Activated CD4-positive, CD25-positive, alpha-beta regulatory T cell treated with anti-CD3 and anti-CD28 coated beads, Interleukin-2, amount 50 U/mL, for 24 hours (primary cell): ENCODE measurements around the gene WTIP.
A peak's percentile ranks its signal among the peaks of the same experiment; 100 is the strongest.
"Not testable (repeated sequence)": the region's sequence is repeated elsewhere in the genome, so short reads cannot be mapped to it uniquely, and the experiment has no call there.

ENCODE experiments used
- ATAC-seq, 2 donors: fragments of 150-1000 bp; cut with Tn5 transposase; one replicate each; pipeline ENCODE4 v1.10.0; 2021; ENCODE audit warnings: mild to moderate bottlenecking in 1 of 2, moderate library complexity in 1 of 2

The WTIP gene

DNA sequence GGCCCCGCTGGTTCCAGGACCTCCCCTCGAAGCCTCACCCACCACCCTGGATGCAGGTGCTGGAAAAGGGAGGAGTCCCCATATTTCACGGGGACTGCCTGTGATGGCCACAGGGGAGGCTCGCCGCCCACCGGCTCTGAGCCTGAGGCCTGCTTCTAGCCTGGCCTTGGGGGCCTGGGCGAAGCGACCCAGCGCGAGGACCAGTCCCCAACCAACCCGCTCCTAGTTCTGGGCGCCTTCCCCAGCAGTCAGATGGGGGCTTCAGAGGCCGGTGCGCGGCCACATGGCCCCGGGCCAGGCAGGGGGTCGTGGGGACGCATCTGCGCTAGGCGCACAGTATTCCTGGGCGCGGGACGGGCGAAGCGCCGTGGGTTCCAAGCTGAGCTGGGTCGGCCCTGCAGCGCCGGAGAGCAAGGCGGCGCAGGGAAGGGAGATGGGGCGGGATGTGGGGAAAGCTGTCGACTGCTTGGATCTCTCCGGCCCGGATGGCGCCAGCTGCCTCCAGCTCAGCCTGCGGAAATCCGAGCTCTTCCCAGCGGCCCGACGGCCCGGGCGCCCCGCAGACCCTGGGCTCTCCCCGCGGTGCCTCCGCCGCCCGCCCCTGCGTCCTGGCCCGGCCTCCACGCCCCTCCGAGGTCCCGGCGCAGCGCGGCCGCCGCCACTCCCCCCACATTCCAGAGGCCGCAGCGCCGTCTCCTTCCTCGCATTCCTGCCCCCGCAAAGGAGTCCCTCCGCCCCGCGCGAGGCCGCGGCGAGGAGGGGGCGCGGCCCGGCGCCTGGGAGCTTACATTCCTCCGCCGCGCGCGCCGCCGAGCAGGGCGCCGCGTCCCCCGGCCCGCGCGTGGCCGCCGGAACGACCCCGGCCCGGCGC, at the start of gene WTIP:
WTIP (plus strand) TSS at position 788 of the 871 bp plus-strand sequence. CDS start 217 bp downstream, outside the sequence.
- no peak for ATAC-seq

DNA sequence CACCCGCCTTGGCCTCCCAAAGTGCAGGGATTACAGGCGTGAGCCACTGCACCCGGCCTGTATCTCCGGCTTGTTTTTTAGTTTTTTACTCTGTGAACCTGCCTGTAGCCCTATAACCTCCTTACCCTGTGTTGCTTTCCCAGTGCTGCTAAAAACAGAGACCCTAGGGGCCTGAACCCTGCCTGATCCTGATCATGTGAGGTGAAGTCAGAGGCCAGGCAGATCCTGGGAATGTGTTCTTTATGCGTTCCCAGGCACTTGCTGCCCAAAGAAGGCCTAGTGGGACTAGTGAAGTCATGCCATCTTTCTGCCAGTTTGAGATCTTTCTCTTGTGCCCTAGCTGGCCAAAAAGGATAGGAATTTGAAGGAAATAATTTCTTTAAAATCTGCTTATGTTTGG, 48.8 kb upstream of the WTIP start:
- no peak for ATAC-seq

DNA sequence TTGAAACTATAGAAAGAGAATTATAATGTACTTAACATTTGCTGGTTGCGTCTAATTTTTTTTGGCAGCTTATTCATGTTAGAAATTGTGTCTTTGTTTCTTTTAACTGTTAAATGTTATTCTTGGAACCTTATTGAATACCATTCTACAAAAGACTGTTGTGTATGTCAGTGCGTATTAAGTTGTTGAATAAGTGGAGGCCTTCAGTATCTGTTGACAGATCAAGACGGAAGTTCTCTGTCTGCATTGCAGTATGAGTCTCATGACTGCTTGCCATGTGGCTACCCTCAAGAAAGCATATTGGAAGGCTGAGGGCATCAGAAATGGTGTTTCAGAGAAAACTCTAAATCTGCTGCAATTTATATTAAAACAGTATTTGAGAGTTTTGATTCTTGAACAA, 44.8 kb upstream of the WTIP start:
- ATAC-seq, result no peak

DNA sequence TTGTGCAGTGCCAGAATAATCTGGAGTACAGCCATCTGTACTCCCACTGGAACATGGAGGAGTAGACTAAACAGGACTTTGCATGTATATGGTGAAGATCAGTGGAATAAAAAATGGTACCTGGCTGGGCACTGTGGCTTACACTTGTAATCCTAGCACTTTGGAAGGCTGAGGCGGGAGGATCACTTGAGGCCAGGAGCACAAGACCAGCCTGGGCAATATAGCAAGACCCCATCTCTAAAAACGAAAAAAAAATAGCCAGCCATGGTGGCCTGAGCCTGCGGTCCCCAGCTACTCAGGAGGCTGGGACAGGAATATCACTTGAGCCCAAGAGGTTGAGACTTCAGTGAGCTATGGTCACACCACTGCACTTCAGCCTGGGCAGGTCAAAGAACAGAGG, 33.4 kb upstream of the WTIP start:
- ATAC-seq, result no peak

DNA sequence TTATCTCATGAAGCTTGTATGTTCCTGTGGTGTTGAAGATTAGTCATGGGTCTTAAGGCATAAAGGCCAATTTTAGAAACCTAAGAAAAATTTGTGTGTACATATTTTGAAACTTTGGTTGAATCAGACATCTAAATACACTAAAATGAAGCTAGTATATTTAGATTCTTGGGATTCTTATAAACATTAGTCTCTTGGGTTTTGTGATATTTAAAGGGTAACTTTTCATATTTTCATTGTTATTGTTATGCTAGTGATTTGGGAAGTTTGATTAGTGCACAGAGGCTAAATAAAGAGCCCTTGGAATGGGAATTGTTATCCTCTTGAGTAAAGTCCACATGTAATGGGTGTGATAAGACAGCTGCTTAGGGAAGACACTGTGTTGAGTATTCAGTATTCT, 28.8 kb upstream of the WTIP start:
- ATAC-seq, result no peak

DNA sequence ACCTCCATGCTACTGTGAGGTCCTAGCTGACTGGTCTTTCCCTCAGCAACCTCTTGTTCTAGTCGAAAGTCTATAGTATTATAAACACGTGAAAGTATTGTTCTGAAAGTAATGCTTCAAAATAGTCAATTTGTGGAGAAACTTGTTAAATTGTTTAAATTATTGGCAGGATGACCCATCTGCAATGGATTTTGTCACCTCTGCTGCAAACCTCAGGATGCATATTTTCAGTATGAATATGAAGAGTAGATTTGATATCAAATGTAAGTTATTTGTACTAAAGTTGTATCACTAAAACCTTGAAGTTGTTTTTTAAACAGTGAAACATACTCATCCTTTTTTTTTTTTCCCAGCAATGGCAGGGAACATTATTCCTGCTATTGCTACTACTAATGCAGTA, 27.5 kb upstream of the WTIP start:
- ATAC-seq, result no peak

DNA sequence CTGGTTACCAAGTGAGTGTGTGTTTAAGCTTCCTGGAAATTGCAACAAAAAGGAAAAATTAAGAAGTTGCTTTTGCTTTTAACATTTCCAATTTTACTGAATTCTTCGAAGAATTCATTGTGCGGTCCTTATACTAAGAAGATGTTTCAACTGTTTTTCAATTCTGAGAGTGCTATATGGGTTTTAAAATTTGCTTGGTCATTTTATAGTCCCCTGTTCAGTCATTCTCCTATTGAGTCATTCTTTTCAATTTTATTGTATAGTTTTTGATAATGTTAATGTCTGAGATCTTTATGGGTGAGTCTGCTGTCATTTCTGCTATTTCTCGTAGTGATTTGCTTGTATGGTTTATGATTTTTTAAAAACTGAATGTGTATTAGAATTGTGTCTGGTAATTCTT, 26.9 kb upstream of the WTIP start:
- ATAC-seq, result peak; percentile 53 to 72

DNA sequence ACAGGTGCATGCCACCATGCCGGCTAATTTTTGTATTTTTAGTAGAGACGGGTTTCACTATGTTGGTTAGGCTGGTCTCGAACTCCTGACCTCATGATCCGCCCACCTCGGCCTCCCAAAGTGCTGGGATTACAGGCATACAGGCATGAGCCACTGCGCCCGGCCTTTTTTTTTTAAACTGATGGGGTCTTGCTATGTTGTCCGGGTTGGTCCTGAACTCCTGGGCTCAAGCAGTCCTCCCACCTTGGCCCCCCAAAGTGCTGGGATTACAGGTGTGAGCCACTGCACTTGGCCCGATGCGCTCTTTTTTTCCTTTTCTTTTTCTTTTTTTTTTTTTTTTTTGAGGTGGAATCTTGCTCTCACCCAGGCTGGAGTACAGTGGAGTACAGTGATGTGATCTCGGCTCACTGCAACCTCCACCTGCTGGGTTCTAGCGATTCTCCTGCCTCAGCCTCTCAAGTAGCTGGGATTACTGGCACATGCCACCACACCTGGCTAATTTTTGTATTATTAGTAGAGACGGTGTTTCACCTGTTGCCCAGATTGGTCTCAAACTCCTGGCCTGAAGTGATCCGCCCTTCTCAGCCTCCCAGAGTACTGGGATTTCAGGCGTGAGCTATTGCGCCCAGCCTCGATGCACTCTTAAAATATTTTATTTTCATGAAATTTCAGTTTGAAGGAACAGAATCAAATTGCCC, 25.6 kb upstream of the WTIP start:
- not testable (repeated sequence) for ATAC-seq

DNA sequence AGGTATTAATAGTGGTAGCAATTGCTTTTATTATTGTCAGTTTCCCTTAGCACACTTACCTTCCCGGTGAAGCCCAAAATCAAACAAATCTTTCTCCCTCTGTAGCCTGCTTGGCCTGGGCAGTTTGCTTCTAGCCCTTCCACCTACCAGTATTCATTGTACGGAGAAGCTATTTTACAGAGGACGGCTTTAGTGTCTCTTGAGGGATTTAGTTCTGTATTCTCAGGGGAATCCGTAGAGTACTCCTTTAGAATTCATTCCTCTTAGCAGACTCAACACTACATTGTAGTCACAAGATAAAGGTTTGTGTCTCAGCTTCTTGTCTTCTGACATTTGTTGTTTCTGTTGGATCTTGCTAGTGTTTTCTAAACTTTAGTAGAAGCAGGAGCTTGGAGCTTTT, 24.1 kb upstream of the WTIP start:
- no peak for ATAC-seq

DNA sequence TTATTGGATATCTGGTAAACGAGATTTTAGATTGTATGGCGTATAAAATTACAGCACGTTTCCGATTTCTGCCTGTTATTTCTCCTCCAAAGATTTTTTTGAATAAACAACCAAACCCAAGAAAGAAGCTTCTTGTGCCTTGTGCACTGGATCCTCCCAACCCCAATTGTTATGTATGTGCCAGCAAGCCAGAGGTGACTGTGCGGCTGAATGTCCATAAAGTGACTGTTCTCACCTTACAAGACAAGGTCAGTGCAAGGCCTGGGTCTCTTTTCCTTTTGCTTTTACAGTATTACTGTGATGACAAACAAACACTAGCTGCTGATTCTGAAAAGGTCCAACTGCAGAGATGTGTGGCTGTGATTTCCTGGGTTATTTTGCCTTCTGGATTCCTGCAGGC, 22.9 kb upstream of the WTIP start:
- ATAC-seq, result no peak

DNA sequence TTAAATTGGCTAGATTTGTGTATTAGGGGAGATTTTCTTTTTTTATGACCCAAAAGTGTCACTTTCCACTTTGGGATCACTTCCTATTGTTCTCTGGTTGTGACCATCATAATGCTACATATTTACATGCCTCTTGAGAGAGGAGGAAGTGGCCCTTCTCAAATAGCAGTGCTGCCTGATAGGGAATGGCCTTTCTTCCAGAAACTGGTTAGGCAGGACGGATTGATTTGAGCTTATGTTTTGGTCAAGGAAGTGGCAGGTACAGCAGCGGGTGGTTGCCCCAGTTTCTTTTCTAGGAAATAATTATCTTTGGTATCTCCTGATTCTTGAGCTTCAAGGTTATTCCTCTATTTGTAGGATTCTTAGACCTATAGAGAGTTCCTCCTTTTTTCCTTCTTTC, 21.9 kb upstream of the WTIP start:
- no peak for ATAC-seq

DNA sequence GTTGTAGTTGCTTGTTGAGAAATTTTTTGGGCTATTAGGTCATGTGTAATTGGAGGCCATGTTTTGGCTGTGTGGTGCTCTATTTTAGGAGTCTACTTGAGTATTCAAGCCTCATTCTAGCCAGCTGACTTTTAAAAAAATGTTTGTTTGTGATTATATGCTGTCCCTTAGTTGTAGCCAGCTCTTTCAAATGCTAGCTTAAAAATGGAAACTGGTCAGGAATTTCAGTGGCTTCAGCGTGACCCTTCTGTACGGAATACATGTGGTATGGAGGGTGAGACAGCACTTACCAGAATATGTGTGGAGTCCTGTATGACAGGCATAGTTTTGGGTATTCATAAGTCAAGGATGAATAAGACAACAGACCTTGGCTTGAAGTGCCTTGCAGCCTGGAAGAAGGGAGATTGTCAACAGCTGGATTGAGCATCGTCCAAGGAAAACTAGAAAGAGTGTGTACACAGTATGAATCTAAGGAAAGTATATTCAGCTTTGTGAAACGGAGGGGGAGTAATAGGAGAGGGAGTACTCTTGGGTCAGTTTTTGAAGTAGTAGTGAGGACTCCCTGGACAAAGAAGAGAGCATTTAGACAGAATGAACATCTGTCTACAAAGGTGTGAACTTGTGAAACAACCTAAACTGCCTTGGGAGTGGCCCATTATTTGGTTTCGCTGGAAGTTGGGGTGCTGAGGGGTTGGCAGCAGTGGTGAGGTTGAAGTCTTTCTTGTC, 20.0 kb upstream of the WTIP start:
- no peak for ATAC-seq

DNA sequence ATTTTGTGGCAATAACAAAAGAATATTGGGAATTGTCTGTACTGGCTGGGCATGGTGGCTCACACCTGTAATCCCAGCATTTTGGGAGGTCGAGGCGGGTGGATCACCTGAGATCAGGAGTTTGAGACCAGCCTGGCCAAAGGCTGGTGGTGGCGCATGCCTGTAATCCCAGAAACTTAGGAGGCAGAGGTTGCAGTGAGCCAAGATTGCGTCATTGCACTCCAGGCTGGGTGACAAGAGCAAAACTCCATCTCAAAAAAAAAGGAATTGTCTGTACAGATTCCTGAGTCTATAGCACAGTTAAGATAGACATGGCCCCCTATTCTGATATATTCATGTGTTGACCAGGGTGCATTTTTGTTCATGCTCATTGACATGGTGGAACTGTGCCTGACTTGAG, 16.8 kb upstream of the WTIP start:
- ATAC-seq, result not testable (repeated sequence)

DNA sequence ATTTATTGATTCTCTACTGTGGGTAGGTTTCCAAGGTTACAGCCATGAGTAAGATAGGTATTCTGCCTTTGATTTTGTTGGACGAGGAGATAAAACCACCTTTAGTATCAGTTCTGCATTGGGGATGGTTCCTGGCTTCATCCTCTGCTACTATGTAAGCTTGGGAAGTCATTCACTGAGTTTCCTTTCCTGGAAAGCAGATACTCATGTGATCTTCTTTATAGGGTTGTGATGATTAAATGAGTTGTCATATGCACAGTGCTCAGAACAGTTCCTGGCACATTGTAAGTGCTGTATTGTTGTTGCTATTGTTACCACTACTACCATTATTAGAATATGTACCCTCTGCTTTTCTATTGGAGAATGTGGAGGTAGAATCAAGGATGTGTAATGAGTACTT, 13.1 kb upstream of the WTIP start:
- no peak for ATAC-seq

DNA sequence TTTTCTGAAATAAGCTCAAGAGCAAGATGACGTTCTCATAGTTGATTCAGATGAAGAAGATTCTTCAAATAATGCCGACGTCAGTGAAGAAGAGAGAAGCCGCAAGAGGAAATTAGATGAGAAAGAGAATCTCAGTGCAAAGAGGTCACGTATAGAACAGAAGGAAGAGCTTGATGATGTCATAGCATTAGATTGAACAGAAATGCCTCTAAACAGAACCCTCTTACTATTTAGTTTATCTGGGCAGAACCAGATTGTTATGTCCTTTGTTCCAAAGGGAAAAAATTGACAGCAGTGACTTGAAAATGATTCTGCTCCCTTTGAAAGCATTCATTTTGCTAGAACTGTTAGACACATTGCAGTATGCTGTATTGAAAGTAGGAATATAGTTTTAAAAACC, 12.5 kb upstream of the WTIP start:
- ATAC-seq, result not testable (repeated sequence)

DNA sequence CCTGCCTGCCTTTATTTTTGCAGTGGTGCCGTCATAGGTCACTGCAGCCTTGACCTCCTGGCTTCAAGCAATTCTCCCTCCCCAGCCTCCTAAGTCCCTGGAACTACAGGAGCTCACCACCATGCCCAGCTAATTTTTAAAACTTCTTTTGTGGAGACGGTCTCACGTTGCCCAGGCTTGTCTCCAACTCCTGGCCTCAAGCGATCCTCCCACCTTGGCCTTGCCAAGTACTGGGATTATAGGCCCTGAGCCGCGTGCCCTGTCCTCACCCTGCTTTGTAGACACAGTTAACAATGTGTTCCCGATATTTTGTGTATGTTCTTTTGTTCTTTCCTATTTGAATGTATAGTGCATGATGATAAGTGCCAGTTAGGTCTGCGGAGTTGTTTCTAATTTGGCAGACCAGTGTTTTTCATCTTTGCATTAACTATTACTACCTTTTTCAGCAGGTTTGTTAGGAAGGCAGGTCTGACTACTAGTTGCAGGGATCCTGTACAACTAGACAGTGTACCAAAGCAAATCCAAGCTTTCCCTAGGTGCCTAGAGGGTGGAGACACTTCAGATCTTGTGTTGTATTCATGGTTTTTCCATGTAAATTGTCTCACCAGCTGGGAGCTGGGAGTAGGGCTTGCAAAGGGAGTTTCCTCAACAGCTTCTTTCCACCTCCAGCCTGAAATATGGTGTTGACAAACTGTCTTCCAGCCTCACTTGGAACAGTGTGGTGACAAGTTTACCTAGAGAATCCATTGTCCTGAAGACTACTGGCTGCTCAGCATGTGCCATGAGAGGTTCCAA, 9.5 kb upstream of the WTIP start:
- no peak for ATAC-seq

DNA sequence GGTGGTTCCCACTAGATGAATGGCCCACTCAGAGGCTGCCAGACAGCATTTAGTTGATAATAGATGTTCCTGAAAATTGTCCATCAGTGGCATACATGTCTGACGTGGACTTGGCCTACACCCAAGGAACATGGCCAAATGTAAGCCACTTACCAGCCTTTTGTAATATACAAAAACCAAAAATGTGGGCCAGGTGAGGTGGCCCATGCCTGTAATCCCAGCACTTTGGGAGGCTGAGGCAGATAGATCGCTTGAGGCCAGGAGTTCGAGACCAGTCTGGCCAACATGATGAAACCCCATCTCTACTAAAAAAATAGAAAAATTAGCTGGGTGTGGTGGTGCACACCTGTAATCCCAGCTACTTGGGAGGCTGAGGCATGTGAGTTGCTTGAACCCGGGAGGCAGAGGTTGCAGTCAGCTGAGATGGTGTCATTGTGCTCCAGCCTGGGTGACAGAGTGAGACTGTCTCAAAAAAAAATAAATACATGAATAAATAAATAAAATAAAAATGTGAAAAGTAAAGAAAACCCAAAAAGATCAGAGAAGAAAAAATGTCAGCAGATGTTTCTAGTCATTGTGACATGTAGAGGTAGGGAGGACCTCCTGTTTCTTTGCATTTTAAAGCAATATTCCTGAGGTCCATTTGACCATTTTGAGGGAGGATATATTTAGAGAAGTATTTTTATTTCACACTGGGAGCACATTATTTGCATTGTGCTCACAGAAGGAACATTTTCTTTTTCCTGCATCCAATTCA, 7.1 kb upstream of the WTIP start:
- ATAC-seq, result no peak

DNA sequence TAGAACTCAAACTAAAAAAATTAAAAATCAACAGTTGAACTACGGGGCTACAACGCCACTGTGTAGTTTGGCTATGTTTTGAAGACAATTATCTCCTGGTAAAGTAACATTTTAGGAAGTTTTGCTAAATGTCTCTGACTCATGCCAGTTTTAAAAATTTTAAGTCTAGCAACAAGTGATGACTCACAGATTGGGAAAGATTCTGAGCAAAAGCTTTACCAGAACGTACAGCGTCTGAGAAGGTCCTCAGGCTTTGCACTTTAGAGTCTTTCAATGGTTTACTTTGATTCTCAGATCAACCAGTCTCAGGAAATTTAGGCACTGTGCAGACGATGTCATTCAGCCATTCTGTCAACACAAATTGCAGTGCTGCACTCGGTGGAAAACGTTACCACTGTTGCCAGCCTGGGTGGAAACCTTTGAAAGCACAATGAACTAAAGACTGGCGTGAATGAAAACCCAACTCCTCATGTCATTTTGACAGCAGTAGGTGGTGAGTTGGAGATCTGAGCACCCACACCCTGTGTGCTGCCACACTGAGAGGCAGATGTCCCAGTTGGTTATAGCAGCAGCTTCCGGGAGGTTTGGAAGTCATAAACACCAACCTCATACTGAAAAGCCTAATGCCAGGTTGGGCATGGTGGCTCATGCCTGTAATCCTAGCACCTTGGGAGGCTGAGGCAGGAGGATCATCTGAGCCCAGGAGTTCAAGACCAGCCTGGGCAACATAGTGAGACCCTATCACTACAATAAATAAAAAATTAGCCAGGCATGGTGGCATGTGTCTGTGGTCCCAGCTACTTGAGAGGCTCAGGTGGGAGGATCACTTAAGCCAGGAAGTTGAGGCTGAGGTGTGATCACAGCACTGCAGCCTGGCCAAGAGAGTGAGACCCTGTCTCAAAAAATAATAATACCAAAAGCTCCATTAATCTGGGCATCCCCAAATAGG, 6.3 kb upstream of the WTIP start:
- peak; percentile 74 to 80 for ATAC-seq

DNA sequence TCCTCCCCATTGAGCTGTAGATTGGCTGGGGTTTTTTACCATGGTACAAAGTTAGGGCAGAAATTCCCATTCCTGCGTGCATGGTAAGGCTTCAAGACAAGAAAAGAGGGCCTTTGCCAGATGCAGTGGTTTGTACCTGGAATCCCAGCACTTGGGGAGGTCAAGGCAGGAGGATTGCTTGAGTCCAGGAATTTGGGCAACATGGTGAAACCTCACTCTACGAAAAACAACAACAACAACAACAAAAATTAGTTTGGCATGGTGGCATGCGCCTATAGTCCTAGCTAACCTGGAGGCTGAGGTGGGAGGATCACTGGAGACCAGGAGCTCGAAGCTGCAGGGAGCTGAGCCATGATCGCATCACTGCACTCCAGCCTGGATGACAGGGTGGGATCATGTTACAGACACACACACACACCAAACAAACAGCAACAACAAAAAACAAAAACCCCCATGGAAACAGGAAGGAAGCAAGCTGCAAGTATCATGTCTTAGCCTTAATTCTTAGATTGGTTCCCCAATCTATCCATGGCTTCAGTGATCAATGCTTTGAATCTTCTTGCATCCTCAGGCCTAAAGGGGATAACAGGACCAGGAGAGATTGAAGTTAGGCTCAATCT, 5.5 kb upstream of the WTIP start:
- no peak for ATAC-seq

DNA sequence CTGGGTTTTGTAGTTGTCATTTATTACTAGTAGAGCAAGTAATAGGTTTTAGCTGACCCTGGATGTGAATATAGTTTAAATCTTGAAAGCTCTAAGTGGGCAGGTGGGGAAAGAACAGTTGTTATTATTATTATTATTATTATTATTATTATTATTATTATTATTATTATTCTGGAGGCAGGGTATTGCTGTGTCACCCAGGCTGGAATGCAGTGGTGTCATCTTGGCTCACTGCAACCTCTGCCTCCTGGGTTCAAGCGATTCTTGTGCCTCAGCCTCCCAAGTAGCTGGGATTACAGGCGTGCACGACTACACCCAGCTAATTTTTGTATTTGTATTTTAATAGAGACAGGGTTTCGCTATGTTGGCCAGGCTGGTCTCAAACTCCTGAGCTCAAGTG, 3.1 kb upstream of the WTIP start:
- ATAC-seq, result not testable (repeated sequence)
